ENCODE data around the gene SLFN13. TPM values are rescaled to one million over a fixed set of nuclear protein-coding genes. Genes with fewer than 3 reads are reported as not detected.

Gene SLFN13
- total RNA-seq, 1 donor from 2014 or later, result 9.9 TPM

GRCh38 chr17:35486920-35487732, 38.6 kb upstream of the SLFN13 start:
- H3K4me3 ChIP-seq (ENCODE audit: low read depth, low read length), result peak overlapping the region; percentile 61
- no peak for DNase-seq (ENCODE audit: low read depth)
- no peak for TF ChIP-seq CTCF (conservative IDR thresholded peaks at IDR 0.05; ENCODE audit: low read depth, low read length)

GRCh38 chr17:35479271-35479670, 30.7 kb upstream of the SLFN13 start:
- no peak overlapping the region for H3K4me3 ChIP-seq (ENCODE audit: low read depth, low read length)
- DNase-seq (ENCODE audit: low read depth), result no peak
- no peak for TF ChIP-seq CTCF (conservative IDR thresholded peaks at IDR 0.05; ENCODE audit: low read depth, low read length)

- no peak for DNase-seq (ENCODE audit: low read depth)
- H3K4me3 ChIP-seq (ENCODE audit: low read depth, low read length), result no peak overlapping the region
- no peak for TF ChIP-seq CTCF (conservative IDR thresholded peaks at IDR 0.05; ENCODE audit: low read depth, low read length)
These were observed 28.7 kb upstream of the SLFN13 start for GRCh38 chr17:35477248-35477647.

GRCh38 chr17:35476283-35476820, 27.8 kb upstream of the SLFN13 start:
- TF ChIP-seq CTCF (conservative IDR thresholded peaks at IDR 0.05; ENCODE audit: low read depth, low read length), result no peak
- DNase-seq (ENCODE audit: low read depth), result no peak
- no peak overlapping the region for H3K4me3 ChIP-seq (ENCODE audit: low read depth, low read length)

- no peak for TF ChIP-seq CTCF (conservative IDR thresholded peaks at IDR 0.05; ENCODE audit: low read depth, low read length)
These were observed 19.9 kb upstream of the SLFN13 start for GRCh38 chr17:35468475-35468874.

GRCh38 chr17:35467824-35468223, 19.3 kb upstream of the SLFN13 start:
- no peak overlapping the region for H3K4me3 ChIP-seq (ENCODE audit: low read depth, low read length)
- DNase-seq (ENCODE audit: low read depth), result no peak
- TF ChIP-seq CTCF (conservative IDR thresholded peaks at IDR 0.05; ENCODE audit: low read depth, low read length), result no peak

More at GRCh38 chr17:35468475-35468874, 19.9 kb upstream of the SLFN13 start:
- DNase-seq (ENCODE audit: low read depth), result no peak
- no peak overlapping the region for H3K4me3 ChIP-seq (ENCODE audit: low read depth, low read length)
